HG03280 (cell line): ENCODE data around the gene SMG1.
"Not testable (repeated sequence)": the region's sequence is repeated elsewhere in the genome, so short reads cannot be mapped to it uniquely, and the experiment has no call there.

Source experiments
- ATAC-seq: cut with Tn5 transposase; IDR thresholded peaks from one replicate; pipeline ENCODE4 v1.9.1; 2021; ENCODE audit warnings: mild to moderate bottlenecking, moderate library complexity; ENCODE audit not compliant: unreplicated experiment

The SMG1 gene

GRCh38 chr16:18772171-18772570, 154.0 kb downstream of the SMG1 start:
- ATAC-seq, result not testable (repeated sequence)

- not testable (repeated sequence) for ATAC-seq
Observed at GRCh38 chr16:18770336-18770962, 155.8 kb downstream of the SMG1 start.

GRCh38 chr16:18767217-18767616, 159.0 kb downstream of the SMG1 start:
- peak; percentile 50 for ATAC-seq

GRCh38 chr16:18762713-18763112, 163.5 kb downstream of the SMG1 start:
- ATAC-seq, result not testable (repeated sequence)

- not testable (repeated sequence) for ATAC-seq
Observed at GRCh38 chr16:18759598-18760520, 166.3 kb downstream of the SMG1 start.

GRCh38 chr16:18757960-18758660, 168.1 kb downstream of the SMG1 start:
- ATAC-seq, result not testable (repeated sequence)

GRCh38 chr16:18756639-18757038, 169.6 kb downstream of the SMG1 start:
- not testable (repeated sequence) for ATAC-seq
